Neural progenitor cell (in vitro differentiated cells): ENCODE results near the gene MAP7D2.

Experiments
- CTCF ChIP-seq: fragments of 200-600 bp; sonication (generic); IDR thresholded peaks from 2 replicates; pipeline ENCODE4 v1.5.1; 2017; ENCODE audit warnings: antibody characterized with exemption, mild to moderate bottlenecking
- EZH2 ChIP-seq: fragments of 200-600 bp; sonication (generic); IDR thresholded peaks from 2 replicates; pipeline ENCODE4 v1.6.1; 2017; ENCODE audit warnings: antibody characterized with exemption, mild to moderate bottlenecking, moderate library complexity

- TF ChIP-seq CTCF (no peak), EZH2 (no peak)
Measured at GRCh38 chrX:19960913-19961312, 155.8 kb downstream of the MAP7D2 start.
